Endothelial cell of umbilical vein (primary cell): ENCODE data around the gene EIF2B2. TPM values are rescaled to one million over a fixed set of nuclear protein-coding genes. Genes with fewer than 3 reads are reported as not detected.

ENCODE experiments used
- BruUV-seq: library from RNA; stranded (reverse); fragments of 400-500 nt; replicated peaks from 2 replicates; lab custom pipeline; 2021; lab: Mats Ljungman, UMichigan
- CTCF ChIA-PET: fragments of 300-600, 350-600 bp; sonication (Branson Sonifier 250); formaldehyde crosslinking; loops from one replicate; lab custom pipeline; 2021; ENCODE audit warnings: antibody characterized with exemption, inconsistent platforms; lab: Charles Lee
- POLR2A ChIA-PET: fragments of 300-600, 350-600 bp; sonication (Branson Sonifier 250); formaldehyde crosslinking; loops from one replicate; lab custom pipeline; 2021; ENCODE audit warnings: antibody characterized with exemption, inconsistent platforms; lab: Charles Lee
- DNase-seq: peaks from one replicate; pipeline ENCODE4 v3.0.0-alpha.2; 2011; ENCODE audit warnings: low read depth, low spot score
- FAIRE-seq: peaks from 2 replicates; lab custom pipeline; 2011; peaks lifted over from hg19 to GRCh38; lab: Jason Lieb, UNC
- H2AFZ ChIP-seq: 2 replicates; pipeline ENCODE4 v1.6.0; 2012; ENCODE audit warnings: low read depth, low read length, control low read depth, inconsistent platforms
- H3K27ac ChIP-seq: 2 replicates; pipeline ENCODE4 v1.5.1; 2011; ENCODE audit warnings: low read depth, mild to moderate bottlenecking, control low read depth, low read length, moderate library complexity; ENCODE audit not compliant: insufficient read depth
- H3K27me3 ChIP-seq, 2 experiments: 2 replicates each; pipeline versions ENCODE4 v1.6.0 to v1.6.1; 2011; ENCODE audit warnings: low read length in 2 of 2, mixed read lengths in 1 of 2; ENCODE audit not compliant: control insufficient read depth in 2 of 2, insufficient read depth in 2 of 2
- H3K36me3 ChIP-seq, 2 experiments: 2 replicates in 1 of 2; 3 replicates in 1 of 2; pipeline ENCODE4 v1.5.1; 2011; ENCODE audit warnings: low read length in 2 of 2, mild to moderate bottlenecking in 1 of 2, moderate library complexity in 1 of 2; ENCODE audit not compliant: control insufficient read depth in 2 of 2, insufficient read depth in 2 of 2; ENCODE audit errors: extremely low read depth in 1 of 2
- H3K4me1 ChIP-seq: 3 replicates; pipeline ENCODE4 v1.5.1; 2011; ENCODE audit warnings: mild to moderate bottlenecking, low read length; ENCODE audit not compliant: control insufficient read depth, insufficient read depth; ENCODE audit errors: extremely low read depth
- H3K4me2 ChIP-seq: 2 replicates; pipeline ENCODE4 v1.6.1; 2011; ENCODE audit warnings: low read length, control low read depth, mixed read lengths; ENCODE audit not compliant: insufficient read depth
- H3K4me3 ChIP-seq, 3 experiments: fragments of 200-600 bp in 1 of 3; sonication (generic), shearing (Covaris generic) in 1 of 3; replicated peaks in 1 of 3; 2 replicates each; pipeline ENCODE4 v1.5.1; 2011 to 2016; ENCODE audit warnings: control low read depth in 3 of 3, low read length in 3 of 3, mild to moderate bottlenecking in 2 of 3, inconsistent platforms in 1 of 3, low read depth in 1 of 3, moderate library complexity in 1 of 3; ENCODE audit not compliant: insufficient read depth in 1 of 3
- H3K79me2 ChIP-seq: 2 replicates; pipeline ENCODE4 v1.6.0; 2012; ENCODE audit warnings: low read length, inconsistent platforms; ENCODE audit not compliant: control insufficient read depth, insufficient read depth
- H3K9ac ChIP-seq: replicated peaks from 2 replicates; pipeline ENCODE3; 2011; ENCODE audit warnings: low read length, control low read depth; ENCODE audit not compliant: insufficient read depth; ENCODE audit errors: extremely low read depth
- H3K9me1 ChIP-seq: replicated peaks from 3 replicates; pipeline ENCODE4 v1.6.0; 2011; ENCODE audit warnings: mild to moderate bottlenecking, low read length; ENCODE audit not compliant: control insufficient read depth, insufficient read depth; ENCODE audit errors: extremely low read depth
- H3K9me3 ChIP-seq: replicated peaks from 2 replicates; pipeline ENCODE4 v1.5.1; 2012; ENCODE audit warnings: low read length, inconsistent platforms; ENCODE audit not compliant: control insufficient read depth, insufficient read depth
- H4K20me1 ChIP-seq: replicated peaks from 2 replicates; pipeline ENCODE3; 2011; ENCODE audit warnings: mild to moderate bottlenecking, low read length; ENCODE audit not compliant: control insufficient read depth, insufficient read depth; ENCODE audit errors: extremely low read depth
- EZH2 ChIP-seq: IDR thresholded peaks from 2 replicates; pipeline ENCODE4 v1.6.1; 2012; ENCODE audit warnings: borderline replicate concordance, low read depth, mild to moderate bottlenecking, moderate library complexity, low read length, inconsistent platforms; ENCODE audit not compliant: severe bottlenecking
- GATA2 ChIP-seq: IDR thresholded peaks from 2 replicates; pipeline ENCODE4 v1.7.0; 2011; ENCODE audit warnings: low read depth, mild to moderate bottlenecking, moderate library complexity, mixed read lengths, low read length; ENCODE audit not compliant: insufficient read length, insufficient read depth
- JUN ChIP-seq: IDR thresholded peaks from 2 replicates; pipeline ENCODE4 v1.6.1; 2011; ENCODE audit warnings: borderline replicate concordance, low read depth; ENCODE audit not compliant: insufficient read length, insufficient read depth
- MYC ChIP-seq: IDR thresholded peaks from one replicate; pipeline ENCODE4 v1.6.1; 2011; ENCODE audit warnings: mild to moderate bottlenecking, low read depth, low read length
- POLR2A ChIP-seq: IDR thresholded peaks from 2 replicates; pipeline ENCODE4 v1.6.1; 2012; ENCODE audit warnings: low read depth, mild to moderate bottlenecking, control low read depth, low read length
- POLR2AphosphoS5 ChIP-seq: IDR thresholded peaks from 2 replicates; pipeline ENCODE4 v1.6.1; 2012; ENCODE audit warnings: low read depth, mild to moderate bottlenecking, control low read depth, low read length, moderate library complexity; ENCODE audit not compliant: insufficient read depth
- dilution Hi-C: fragments of 300-500 bp; cut with MboI; formaldehyde crosslinking; loops from one replicate; pipeline ENCODE4 v1.15.0; 2019; ENCODE audit warnings: low sequenced_read_pairs; ENCODE audit not compliant: extremely low pct_ligation_motif_present
- intact Hi-C: fragments of 100-400 bp; cut with micrococcal nuclease; formaldehyde crosslinking; loops from one replicate; pipeline ENCODE4 v1.10.0; 2022
- polyA plus RNA-seq, 4 experiments: library from polyadenylated mRNA; depleted of rRNA in 3 of 4; stranded (reverse) in 3 of 4; unstranded in 1 of 4; fragments of >200 nt; gene quantifications; 2 replicates each; pipeline versions ENCODE4 v1.2.1 to v1.2.3, GENCODE V29; 2011 to 2012; ENCODE audit warnings: missing spikeins in 1 of 4
- total RNA-seq: library from RNA; stranded (reverse); gene quantifications from 2 replicates; pipeline ENCODE4 v1.2.3, GENCODE V29; 2021
- TF ChIP-seq, protein P1 (sequence below): IDR thresholded peaks from 2 replicates; pipeline ENCODE4 v1.6.1; 2011; ENCODE audit not compliant: insufficient read depth, insufficient read length
- TF ChIP-seq, protein P2 (sequence below), 2 donors: IDR thresholded peaks; 1 replicate in 1 of 2; 2 replicates in 1 of 2; pipeline ENCODE4 v1.5.1; 2011; ENCODE audit warnings: low read length in 2 of 2, mild to moderate bottlenecking in 2 of 2, moderate library complexity in 2 of 2, control low read depth in 1 of 2, inconsistent platforms in 1 of 2, low read depth in 1 of 2; ENCODE audit not compliant: insufficient read depth in 1 of 2; ENCODE audit errors: extremely low read depth in 1 of 2

EIF2B2 gene
- total and polyA plus RNA-seq, 2 donors (not counting 3 experiments of a cell fraction or from before 2014, with no cell fraction given) = 97.0 to 143 TPM

GRCh38 chr14:74977164-74977900 is 25.4 kb upstream of the EIF2B2 start:
- H3K27me3 ChIP-seq = no peaks in the 10 kb centered on the region
- intact Hi-C loops = no loop called here
- H3K9me3 ChIP-seq = no peaks in the 10 kb centered on the region
- POLR2A ChIA-PET = no interaction called here
- no peak overlapping the region for H3K9ac ChIP-seq
- H3K9me1 ChIP-seq = no peaks in the 10 kb centered on the region
- dilution Hi-C loops = no loop called here
- H3K79me2 ChIP-seq = no peaks in the 10 kb centered on the region
- FAIRE-seq (no peak), DNase-seq (no peak)
- BruUV-seq = no TSS peak
- H3K36me3 ChIP-seq = no peaks in the 10 kb centered on the region
- H4K20me1 ChIP-seq = no peaks in the 10 kb centered on the region
- TF ChIP-seq POLR2A = no peak
- TF ChIP-seq GATA2 = no peak
- no peak for TF ChIP-seq EZH2
- no peak for TF ChIP-seq JUN
- TF ChIP-seq MYC = no peak
- TF ChIP-seq POLR2AphosphoS5 = no peak
- TF ChIP-seq, protein P1, sequence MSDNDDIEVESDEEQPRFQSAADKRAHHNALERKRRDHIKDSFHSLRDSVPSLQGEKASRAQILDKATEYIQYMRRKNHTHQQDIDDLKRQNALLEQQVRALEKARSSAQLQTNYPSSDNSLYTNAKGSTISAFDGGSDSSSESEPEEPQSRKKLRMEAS = no peak
- TF ChIP-seq, protein P2, sequence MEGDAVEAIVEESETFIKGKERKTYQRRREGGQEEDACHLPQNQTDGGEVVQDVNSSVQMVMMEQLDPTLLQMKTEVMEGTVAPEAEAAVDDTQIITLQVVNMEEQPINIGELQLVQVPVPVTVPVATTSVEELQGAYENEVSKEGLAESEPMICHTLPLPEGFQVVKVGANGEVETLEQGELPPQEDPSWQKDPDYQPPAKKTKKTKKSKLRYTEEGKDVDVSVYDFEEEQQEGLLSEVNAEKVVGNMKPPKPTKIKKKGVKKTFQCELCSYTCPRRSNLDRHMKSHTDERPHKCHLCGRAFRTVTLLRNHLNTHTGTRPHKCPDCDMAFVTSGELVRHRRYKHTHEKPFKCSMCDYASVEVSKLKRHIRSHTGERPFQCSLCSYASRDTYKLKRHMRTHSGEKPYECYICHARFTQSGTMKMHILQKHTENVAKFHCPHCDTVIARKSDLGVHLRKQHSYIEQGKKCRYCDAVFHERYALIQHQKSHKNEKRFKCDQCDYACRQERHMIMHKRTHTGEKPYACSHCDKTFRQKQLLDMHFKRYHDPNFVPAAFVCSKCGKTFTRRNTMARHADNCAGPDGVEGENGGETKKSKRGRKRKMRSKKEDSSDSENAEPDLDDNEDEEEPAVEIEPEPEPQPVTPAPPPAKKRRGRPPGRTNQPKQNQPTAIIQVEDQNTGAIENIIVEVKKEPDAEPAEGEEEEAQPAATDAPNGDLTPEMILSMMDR (IDR thresholded peaks at IDR 0.05; ENCODE audit: extremely low read depth in 1 of 2, insufficient read depth in 1 of 2, low read depth in 1 of 2, low read length in 2 of 2) = no peak
- no peak overlapping the region for H3K27ac ChIP-seq
- no peak overlapping the region for H3K4me2 ChIP-seq
- H3K4me3 ChIP-seq = no peak overlapping the region
- CTCF ChIA-PET = interaction anchor here (1.0 kb wide), 1 partner anchor 22 kb away, joined by 3 read pairs; the partner anchor contains the start of gene PGF
- peaks cover 51% of the 10 kb centered on the region for H3K4me1 ChIP-seq
- no peak overlapping the region for H2AFZ ChIP-seq
